ENCODE measurements around the gene LDB2.

LDB2 gene

DNA sequence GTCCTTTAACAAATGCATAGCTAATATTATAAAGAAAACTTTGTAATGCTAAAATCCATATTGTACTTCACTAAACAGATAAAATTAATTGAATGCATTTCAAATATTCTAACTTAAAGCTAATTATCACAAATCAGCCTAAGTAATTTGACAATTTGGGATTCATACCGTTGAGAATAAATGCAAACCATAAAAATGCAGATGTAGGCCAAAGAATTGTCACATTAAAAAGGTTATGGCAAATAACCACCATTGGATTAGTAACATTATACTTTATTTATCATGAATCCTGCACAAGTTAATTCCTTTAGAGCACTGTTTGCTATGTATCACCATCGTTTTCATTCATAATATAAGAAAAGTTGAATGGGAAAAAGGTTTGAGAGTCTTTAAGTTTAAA is 301.0 kb downstream of the LDB2 start:
- TF ChIP-seq, protein P1, sequence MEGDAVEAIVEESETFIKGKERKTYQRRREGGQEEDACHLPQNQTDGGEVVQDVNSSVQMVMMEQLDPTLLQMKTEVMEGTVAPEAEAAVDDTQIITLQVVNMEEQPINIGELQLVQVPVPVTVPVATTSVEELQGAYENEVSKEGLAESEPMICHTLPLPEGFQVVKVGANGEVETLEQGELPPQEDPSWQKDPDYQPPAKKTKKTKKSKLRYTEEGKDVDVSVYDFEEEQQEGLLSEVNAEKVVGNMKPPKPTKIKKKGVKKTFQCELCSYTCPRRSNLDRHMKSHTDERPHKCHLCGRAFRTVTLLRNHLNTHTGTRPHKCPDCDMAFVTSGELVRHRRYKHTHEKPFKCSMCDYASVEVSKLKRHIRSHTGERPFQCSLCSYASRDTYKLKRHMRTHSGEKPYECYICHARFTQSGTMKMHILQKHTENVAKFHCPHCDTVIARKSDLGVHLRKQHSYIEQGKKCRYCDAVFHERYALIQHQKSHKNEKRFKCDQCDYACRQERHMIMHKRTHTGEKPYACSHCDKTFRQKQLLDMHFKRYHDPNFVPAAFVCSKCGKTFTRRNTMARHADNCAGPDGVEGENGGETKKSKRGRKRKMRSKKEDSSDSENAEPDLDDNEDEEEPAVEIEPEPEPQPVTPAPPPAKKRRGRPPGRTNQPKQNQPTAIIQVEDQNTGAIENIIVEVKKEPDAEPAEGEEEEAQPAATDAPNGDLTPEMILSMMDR (IDR thresholded peaks at IDR 0.05), result no peak
- TF ChIP-seq ZFX (IDR thresholded peaks at IDR 0.05; ENCODE audit: borderline replicate concordance), result no peak
- no peak overlapping the region for H3K27ac ChIP-seq

DNA sequence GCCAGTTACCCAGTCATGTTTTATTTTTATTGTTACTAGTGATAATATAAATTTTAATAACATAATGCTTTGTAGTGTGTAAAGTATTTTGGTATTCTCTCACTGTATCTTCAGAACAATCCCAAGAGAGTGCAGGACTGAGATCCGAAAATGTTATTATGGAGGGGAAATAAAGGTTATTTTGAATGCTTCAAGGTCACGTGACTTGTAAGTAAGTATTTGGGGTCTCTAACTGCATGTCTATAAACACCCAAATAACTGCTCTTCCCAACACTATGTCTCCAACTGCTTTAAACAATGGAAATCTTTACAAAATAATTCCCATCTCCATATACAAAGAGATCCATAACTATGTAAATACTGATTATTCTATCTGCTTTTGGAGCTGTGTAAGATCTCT is 302.2 kb downstream of the LDB2 start:
- TF ChIP-seq ZFX (IDR thresholded peaks at IDR 0.05; ENCODE audit: borderline replicate concordance), result no peak
- TF ChIP-seq, protein P1 (IDR thresholded peaks at IDR 0.05), result no peak
- H3K27ac ChIP-seq, result no peak overlapping the region

DNA sequence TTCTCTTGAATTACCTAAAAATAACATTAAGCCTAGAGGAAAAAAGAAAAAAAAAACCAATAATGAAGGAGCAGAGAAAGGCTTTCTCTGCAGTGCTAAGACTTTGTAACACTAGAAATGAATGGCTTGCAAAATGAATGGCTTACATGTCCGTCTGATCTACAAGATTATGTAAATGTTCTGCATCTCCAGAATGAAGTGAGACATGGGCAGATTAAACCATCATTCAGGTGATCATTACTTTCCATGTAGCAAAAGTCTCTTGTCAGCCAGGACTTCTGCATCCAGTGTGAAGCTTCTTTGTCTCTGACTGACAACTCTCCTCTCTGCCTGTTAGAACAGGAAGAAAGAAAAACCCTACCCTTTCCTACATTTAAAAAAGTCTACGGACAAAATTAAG is 304.3 kb downstream of the LDB2 start:
- TF ChIP-seq, protein P1 (IDR thresholded peaks at IDR 0.05), result no peak
- TF ChIP-seq ZFX (IDR thresholded peaks at IDR 0.05; ENCODE audit: borderline replicate concordance), result no peak

DNA sequence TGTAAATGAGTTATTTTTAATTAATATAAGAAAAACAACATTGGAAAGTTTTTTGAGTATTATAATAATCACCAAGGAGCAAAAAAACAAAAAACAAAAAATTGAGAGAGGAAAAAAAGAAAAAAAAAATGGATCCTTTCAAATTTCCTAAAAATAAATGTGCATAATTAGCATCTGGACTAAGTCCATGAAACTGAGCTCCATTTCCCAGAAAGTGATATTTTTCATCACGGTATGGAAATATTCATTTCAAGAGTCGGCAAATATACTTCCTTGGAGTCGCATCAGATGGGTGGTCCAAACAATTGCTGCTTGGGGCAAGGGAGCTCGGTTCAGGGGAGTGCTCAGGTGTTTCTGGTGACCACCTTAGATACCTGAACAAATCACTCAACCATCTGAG is 305.1 kb downstream of the LDB2 start:
- TF ChIP-seq, protein P1 (IDR thresholded peaks at IDR 0.05), result no peak
- TF ChIP-seq ZFX (IDR thresholded peaks at IDR 0.05; ENCODE audit: borderline replicate concordance), result no peak
- H3K27ac ChIP-seq, result no peak overlapping the region

More for the DNA sequence above, 304.3 kb downstream of the LDB2 start:
- H3K27ac ChIP-seq, result no peak overlapping the region

DNA sequence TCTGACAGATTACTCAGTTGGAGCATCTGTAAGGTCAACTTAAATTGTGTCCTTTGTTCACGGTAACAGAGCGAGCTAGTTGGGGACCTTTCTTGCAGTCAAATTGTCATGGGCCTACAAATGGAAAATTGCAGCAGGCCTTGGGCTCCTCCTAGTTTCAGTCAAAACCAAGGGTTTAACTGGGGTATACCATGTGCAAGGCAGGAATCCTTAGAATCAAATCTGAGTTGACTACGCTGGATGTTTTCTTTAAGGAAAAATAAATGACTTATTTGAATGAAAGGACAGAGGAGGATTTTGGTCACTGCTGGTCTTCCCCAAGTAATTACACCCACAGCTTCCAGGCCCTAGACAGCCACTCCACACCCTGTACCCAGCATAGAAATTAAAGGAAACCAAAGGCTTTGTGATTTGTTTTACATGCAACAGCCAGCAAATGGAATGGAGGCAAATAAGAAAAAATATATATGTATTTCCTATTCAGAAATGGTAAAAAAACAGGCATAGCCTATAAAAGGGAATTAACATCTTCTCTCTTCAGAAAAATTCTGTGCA is 307.1 kb downstream of the LDB2 start:
- TF ChIP-seq, protein P1 (IDR thresholded peaks at IDR 0.05), result no peak
- TF ChIP-seq ZFX (IDR thresholded peaks at IDR 0.05; ENCODE audit: borderline replicate concordance), result no peak
- H3K27ac ChIP-seq, result no peak overlapping the region

DNA sequence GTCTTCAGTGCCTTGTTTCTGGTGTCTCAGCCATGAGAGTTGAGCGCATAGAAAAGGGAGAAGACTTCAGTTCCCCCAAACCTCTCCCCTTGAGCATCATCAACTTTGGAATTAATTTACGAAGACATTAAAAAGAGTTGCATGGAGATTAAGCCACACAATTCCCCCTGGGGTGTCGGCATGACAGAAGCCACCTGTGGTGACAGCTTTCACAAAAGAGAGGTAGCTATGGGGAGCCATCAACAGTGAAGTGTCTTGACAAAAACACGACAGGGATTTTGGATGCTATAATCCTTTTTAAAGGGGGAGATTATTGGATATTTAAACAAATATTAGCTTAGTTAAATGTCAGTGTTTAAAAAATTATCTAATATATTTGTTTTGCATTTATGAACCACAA is 307.6 kb downstream of the LDB2 start:
- no peak for TF ChIP-seq ZFX (IDR thresholded peaks at IDR 0.05; ENCODE audit: borderline replicate concordance)
- TF ChIP-seq, protein P1 (IDR thresholded peaks at IDR 0.05), result no peak
- H3K27ac ChIP-seq, result no peak overlapping the region

DNA sequence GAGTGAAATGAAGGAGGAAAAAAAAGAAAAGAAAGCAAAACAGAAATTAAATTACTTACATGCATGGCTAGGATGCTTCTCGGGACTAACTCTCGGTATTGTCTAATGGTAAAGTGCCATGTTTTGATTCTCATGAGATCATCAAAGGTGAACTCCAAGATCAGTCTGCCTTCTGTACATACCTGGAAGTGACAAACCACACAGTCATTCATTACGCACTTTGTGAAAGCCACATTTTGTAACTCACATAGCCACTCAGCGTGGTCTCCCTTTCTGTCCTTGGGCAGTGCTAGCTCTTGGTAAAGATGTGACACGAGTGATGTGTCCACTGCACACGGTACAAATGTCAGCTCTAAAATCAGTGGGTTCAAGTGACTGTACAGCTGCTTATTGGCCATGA is 309.8 kb downstream of the LDB2 start:
- TF ChIP-seq ZFX (IDR thresholded peaks at IDR 0.05; ENCODE audit: borderline replicate concordance), result no peak
- TF ChIP-seq, protein P1 (IDR thresholded peaks at IDR 0.05), result no peak
- H3K27ac ChIP-seq, result no peak overlapping the region
